HG02884 (cell line): ENCODE data around the gene THBS2.
"Not testable (repeated sequence)": the region's sequence is repeated elsewhere in the genome, so short reads cannot be mapped to it uniquely, and the experiment has no call there.

Experiments
- ATAC-seq: cut with Tn5 transposase; IDR thresholded peaks from one replicate; pipeline ENCODE4 v1.9.1; 2021; ENCODE audit warnings: mild to moderate bottlenecking, moderate library complexity; ENCODE audit not compliant: unreplicated experiment

THBS2 gene

DNA sequence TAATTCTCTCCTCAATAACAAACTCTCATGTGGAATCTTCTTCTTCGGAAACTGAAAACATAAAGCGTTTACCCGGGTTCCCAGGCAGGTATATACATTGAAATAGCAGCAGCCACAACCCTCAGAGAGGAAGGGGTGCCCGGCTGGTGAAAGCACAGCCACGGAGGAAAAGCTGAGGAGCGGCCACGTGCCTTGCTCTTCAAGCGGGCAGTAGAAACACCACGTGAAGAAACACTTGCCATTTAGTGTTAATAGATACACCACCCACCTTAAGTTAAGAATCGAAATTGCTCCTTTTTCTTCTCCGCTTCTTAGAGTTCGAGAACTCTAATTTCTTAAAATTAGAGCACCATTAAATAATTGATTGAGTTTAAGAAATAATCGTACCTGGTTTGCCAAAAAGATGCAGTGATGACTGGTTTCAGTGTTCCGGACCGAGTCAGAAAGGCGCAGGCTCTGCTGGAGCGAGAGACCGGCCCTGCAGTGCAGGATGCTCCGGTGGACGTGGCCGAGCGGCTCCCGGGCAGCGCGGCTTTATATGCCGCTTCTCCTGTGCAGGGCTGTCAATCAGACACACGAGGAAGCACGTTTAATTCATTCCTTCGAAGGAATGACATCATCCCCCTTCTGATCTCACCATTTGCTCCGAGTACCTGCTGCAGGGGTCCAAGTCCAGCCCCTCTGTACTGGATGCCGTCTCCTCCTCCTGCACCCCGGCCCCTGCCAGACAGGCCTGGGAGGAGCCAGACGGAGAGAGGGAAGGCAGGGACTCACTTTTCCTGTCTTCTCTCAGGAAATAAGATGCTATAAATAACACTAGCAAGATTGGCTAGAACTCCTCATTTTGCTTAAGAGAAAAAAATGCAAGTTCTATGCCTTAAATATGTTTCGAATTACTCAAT is at the start of gene THBS2:
TSS of gene THBS2 (minus strand) at position 510 of the 902 bp plus-strand sequence. CDS start 3,062 bp downstream, outside the sequence.
- ATAC-seq: no peak

DNA sequence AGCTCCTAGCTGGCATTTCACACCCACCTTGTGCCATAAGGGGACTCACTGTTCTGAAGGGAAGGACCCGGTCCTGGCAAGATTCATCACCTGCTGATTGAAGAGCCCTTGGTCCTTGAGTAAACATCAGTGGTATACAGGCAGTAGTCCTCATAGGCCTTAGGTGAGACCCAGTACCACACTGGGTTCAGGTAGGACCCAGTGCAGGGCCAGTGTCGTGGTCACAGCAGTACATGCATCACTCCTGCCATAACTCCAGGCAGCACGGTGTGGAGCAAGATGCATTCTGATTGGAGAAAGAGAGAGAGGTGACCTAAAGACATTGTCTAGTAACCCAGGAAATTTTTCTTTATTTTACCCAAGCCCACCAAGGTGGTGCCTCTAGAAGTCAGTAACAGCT is 49.1 kb upstream of the THBS2 start:
- no peak for ATAC-seq

DNA sequence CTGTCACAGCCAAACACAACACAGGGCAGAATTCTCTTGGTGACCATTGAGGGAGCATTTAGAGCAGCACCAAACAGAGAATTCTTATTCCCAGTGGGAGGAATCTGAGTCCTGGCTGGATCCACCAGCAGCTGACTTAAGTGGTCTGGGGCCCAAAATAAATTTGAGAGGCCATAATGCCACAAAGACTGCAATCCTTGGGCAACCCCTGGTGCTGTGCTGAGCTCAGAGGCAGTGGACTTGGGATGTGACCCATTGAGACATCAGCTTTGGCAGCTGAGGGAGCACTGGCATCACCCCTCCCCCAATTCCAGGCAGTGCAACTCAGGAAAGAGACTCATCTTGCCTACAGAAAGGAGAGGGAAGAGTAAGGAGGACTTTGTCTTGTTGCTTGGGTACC is 48.6 kb upstream of the THBS2 start:
- no peak for ATAC-seq

DNA sequence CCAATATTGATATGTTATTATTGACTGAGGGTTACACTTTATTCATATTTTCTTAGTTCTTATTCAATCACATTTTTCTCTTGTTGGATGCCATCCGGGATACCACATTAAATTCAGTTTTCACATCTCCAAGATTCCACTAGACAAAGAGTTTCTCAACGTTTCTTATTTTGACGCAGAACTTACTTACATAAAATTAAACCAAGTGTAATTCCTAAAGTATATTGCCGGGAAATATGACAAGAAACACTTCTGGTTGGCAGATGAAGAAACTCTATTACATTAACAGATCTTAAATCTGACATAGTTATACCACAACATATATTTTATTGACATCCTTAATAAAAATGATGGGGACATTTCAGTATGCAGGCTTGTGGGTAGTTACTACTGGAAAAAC is 47.3 kb upstream of the THBS2 start:
- ATAC-seq: no peak

DNA sequence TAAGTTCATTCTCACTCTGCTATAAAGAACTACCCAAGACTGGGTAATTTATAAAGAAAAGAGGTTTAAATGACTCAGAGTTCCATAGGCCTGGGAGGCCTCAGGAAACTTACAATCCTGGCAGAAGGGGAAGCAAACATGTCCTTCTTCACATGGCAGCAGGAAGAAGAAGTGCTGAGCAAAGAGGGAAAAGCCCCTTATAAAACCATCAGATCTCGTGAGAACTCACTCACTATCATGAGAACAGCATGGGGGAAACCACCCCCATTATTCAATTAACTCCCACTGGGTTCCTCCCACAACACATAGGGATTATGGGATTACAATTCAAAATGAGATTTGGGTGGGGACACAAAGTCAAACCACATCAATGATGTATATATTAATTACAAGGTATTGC is 45.0 kb upstream of the THBS2 start:
- ATAC-seq: not testable (repeated sequence)

DNA sequence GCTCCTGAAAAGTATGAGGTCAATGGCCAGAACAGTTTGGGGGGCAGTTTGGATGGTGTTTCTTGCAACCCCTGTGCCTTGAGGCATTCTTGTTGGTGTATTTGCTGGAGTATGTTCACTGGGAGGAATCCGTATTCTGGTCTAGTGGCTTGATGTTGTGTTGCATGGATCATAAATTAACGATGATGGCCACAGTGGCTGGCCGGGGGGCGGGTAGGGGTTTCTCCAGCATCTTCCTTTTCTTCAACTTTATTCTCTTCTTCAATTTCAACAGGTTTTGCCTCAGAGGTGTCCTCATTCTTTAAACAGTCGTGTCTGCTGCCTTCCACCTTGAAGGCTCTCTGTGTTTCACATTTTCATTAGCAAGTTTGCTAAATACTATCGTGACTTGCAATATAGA is 43.0 kb upstream of the THBS2 start:
- no peak for ATAC-seq

DNA sequence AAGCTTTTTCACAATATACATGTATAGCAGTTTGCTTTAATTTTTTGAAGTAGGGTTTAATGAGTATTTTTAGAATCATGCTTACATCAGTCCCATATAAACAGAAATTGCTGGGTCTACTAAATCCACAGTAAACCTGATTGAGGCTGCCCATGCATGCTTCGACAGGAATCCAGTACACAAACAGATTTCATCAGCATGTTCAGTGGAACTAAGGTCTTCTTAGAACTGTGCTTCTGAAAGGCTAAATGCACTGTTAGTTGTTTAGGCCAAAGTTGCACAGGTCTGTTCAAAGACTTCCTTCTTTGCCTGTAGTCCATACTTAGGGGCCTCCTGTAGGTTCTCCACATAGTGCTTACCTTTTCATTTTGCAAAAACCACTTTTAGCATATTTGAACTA is 42.5 kb upstream of the THBS2 start:
- no peak for ATAC-seq

DNA sequence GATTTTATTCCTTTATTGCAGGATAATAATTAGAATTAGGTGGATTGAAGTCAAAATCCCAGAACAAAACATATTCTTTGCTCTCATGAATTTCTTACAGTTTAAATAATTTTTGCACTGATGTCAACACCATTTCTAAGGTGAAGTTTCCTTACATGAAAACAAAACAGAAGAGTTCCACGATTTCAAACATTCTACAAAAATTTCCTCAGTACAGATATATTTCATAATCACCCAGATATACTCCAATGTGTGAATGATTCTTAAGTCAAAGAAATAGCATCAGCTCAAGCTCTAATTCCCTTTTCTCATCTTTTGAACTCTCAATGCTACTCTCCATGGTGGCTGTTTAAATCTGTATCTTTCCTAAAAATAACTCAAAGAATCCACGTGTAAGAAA is 39.5 kb upstream of the THBS2 start:
- no peak for ATAC-seq

DNA sequence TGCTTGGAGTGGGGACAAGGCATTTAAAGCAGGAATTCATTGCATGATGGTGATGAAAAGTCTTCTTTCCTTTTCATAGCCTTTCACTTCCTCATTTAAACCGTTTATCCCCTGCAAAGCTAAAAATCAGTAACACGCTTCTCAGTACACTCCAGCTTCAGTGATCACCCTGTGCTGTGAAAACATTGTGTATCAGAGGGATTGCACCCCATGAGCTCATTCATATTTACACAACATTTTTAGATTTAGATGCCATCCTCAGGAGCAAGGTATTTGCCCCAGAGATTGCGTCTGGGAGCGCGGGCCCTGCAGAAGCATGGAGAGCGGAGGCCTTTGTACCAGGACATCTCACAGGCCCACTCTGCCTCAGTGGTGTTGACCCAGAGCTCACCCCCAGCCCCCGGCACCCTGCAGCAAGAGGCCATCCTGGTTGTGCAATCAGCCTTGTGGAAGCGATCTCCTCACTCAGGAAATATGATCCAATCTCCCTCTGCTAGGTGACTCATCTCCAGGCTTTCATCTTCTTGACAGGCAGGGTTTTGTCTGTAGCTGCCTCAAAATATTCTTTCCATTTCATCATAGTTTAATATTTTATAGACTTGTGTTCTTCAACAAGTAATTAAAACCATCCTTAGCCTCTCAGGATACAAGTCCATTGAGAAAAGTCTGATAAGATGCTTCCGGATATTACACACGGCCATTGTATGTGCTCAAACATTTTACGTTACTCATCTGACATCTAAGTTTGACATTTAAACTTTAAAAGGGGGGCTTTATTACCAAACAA is 38.9 kb upstream of the THBS2 start:
- ATAC-seq: no peak

DNA sequence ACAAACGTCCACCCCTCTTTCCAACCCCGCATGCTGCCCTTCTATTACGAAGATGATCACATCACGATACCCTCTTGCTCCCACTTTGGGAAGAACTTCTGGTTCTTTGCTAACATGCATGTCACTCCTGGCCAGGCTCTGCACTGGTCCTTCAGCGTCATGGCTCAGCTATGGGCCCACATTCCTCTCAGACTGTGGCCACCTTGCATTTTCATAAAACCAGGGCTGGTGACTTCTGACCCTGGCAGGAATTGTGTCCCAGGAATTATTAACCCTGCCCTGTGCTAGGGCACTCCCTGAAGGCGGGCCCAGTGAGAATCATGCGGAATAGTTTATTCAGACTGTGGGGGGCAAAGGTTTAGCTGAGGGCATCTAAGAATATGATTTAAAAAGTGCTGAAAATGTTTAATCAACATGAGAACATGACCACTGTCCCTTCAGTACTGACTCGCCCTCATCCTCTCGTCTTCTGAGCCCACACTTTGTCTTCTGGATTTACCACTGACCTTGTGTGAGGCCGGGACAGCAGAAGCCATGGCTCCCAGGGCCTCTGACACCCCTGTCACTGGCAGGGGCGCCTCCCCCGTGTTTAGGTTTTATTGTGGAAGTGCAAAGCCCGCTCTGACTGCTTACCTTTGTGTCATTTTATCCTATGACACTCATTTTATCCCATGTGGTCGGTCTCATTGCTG is 38.1 kb upstream of the THBS2 start:
- no peak for ATAC-seq

DNA sequence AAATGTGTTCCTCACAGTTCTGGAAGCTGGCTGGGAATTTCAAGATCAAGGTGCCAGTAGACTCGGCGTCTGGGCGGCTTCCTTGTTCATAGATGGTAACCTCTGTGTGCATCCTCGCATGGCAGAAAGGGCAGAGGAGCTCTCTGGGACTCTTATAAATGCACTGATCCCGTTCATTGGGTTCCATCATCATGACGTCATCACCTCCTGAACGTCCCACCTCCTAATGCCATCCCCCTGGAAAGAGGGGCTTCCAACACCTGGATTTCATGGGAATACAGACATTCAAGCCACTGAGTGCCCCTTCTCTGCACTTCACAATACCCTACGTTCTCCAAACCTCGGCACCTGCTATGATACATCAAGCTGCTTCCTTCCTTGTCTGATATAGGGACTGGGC is 37.5 kb upstream of the THBS2 start:
- no peak for ATAC-seq

DNA sequence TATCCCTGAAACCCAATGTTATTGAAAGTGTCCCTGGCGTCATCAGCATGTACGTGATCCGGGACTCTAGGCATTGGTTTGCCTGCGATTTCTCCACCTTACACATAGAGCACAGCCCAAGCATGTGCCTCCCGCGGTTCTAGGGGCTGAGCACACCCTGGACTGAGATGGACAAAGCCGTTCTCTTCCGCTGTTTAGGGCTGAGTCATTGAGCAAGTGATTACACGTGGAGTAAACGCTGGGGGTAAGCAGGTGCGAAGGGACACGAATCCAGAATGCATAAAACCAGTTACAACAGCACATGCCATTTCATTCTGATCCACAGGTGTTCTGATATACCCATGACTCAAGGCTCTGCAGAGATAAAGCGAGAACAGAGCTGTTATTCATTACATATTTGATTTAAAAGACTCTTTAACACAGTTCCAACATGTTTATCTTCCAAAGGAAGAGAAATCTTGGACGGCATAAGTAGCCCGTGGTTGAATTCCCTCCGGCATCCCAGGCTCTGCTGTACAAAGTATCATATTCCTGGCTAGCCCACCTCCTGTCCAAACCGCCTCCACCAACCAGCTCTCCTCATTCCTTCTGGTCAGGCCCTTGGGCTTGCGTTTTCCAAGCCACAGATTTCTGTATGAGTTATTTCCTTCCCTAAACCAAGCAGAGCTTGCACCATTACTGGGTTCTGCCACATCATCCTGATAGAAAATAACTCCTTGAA is 36.1 kb upstream of the THBS2 start:
- no peak for ATAC-seq

DNA sequence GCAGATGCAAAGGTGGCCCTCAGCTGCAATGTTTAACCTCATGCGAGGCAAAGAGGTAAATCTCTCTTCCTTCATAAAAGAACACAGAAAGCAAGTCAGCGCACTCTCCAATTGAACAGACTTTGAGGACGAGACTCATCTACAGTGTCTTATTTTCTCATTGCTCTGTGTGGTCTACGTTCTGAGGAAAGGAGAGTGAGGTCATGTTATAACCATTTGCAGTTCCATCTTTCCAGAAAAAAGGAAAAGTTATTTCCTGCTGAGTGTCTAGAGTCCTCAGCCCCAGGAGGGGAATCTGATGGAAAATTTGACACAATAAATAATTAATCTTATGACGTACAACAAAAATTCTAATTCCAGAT is 35.6 kb upstream of the THBS2 start:
- no peak for ATAC-seq

DNA sequence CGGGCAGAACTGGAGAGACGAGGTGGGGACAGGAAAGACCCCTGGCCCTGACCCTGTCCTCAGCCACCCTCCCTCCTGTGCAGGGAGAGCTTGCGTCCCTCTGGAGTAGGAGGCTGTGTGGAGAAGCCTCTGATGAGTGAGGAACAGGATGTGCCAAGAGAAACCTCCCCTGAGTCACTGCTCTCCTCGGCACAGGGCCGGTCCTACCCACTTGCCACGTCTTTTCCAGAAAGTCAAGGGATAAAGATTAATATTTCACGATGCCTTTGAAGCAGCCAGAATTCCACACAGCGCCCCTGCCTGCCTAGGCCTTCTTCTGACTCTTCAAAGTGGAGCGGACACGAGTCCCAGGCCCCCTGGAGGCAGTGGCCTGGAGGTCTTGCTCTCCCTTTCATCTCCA is 34.9 kb upstream of the THBS2 start:
- no peak for ATAC-seq

DNA sequence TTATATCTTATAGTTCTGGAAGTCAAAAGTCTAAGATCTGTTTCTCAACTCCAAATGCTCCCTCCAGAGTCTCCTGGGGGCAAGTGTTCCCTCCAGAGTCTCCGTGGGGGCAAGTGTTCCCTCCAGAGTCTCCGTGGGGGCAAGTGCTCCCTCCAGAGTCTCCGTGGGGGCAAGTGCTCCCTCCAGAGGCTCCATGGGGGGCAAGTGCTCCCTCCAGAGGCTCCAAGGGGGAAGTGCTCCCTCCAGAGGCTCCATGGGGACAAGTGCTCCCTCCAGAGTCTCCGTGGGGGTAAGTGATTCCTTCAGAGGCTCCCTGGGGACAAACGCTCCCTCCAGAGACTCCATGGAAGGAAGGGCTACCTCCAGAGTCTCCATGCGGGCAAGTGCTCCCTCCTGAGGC is 34.0 kb upstream of the THBS2 start:
- no peak for ATAC-seq

DNA sequence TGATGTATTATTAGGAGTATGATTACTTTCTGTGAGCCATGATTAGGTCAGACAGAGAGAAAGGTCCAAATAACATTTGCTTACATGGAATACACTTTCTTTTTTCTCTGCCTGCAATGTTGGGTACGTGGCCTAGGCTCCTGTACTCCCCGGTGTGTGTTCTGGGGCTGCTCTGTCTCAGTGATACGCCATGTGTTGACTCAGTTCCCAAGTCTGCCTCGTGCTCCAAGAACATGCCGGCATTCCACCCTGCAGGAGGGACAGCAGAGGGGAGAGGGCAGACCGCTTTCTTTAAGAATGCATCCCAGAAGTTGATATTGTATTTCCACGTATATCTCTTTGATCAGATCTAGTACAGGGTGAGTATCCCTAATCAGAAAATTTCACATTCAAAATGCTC is 33.3 kb upstream of the THBS2 start:
- no peak for ATAC-seq

DNA sequence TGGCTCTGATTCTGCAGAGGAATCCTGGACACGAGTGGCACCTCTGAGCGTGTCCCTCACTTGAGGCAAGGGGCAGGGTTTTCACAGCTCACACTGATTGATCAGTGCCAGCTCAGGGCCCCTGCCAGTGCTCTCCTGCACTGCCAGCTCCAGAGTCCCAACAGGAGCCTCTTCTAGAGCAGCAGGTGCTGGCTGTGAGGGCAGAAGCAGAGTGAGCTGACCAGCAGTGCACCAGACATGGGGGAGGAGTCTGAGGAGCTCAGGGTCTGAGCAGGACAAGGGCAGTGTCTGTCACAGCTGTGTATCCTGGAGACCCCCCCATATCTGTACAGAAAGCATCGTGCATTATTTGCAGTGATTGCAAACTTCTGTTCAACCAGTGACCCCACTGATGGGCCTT is 31.5 kb upstream of the THBS2 start:
- ATAC-seq: no peak

DNA sequence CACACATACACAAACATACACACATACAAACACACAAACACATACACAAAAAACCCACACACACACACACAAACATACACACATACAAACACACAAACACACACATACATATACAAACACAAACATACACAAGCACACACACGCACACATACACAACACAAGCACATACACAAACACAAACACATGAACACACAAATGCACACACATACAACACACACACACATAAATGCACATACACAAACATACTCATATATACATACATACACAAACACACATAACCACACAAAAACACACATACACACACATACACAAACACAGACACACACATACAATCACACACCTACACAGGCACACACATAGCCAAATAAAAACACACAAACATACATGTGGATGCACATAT is 30.3 kb upstream of the THBS2 start:
- ATAC-seq: no peak

DNA sequence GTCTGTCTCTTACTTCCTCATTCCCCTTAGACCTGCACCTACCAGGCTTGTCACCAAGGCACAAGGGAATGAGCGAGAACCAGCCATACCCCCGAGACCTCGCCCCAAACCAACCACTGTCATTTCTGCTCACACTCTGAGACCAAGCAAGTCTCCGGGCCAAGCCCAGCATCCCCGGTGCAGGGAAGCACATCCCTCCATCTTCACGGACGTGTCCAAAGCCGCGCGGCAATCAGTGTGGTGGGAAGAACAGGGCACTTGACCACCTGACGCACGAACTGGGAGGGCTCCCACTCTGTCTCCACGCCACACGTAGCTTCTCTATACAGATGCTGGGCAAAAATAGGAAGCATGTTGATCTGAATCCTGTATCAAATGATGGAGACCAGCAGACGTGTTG is 28.4 kb upstream of the THBS2 start:
- no peak for ATAC-seq

DNA sequence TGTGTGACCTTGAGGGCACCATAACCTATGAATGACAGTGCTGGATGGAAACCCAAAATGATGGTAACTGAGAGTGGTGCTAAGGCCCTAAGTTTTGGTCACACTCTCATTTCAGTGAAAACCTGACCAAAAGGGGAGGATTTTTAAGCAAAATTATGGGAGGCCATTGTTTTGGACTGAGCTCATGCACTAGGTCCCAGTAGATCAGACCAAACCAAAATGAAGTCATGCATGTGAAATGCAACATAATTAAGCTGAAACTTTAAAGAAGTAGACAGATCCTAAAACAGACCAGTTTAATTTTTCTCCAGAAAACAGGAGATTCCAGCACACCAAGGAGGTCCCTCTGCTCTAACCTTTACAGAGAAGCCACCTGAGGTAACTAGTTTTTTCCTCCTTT is 24.0 kb upstream of the THBS2 start:
- ATAC-seq: no peak

DNA sequence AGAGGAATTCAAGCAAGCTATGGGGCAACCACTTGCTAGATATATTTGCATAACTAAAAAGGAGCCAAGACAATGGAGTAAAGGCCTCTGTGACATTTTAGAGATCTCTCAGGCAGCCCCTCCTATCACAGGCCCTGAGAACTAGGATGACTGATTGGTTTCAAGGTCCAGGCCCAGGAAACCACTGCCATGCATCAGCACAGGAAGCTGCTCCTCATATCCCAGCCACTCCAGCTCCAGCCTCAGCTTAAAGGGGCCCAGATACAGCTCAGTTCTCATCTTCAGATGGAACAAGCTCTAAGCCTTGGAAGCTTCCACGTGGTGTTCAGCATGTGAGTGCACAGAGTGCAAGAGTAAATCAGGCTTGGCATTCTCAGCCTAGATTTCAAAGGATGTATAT is 21.1 kb upstream of the THBS2 start:
- ATAC-seq: no peak
